HL-60 (cell line): ENCODE data around the gene SIAH3.

Experiments used
- DNase-seq, 2 experiments: peaks; one replicate each; pipeline ENCODE4 v3.0.0-alpha.2; 2010 to 2020; ENCODE audit warnings: low read depth in 1 of 2, low spot score in 1 of 2
- H3K27ac ChIP-seq: fragments of 250-450 bp; sonication (Bioruptor Pico); replicated peaks from 2 replicates; pipeline ENCODE4 v1.5.1; 2020; ENCODE audit warnings: mild to moderate bottlenecking, moderate library complexity
- H3K27me3 ChIP-seq: fragments of 250-450 bp; sonication (Bioruptor Pico); 2 replicates; pipeline ENCODE4 v1.5.1; 2021; ENCODE audit warnings: mild to moderate bottlenecking, moderate library complexity; ENCODE audit not compliant: insufficient read depth, poor library complexity, severe bottlenecking
- H3K4me3 ChIP-seq: replicated peaks from 2 replicates; pipeline ENCODE4 v1.5.1; 2011; ENCODE audit warnings: mild to moderate bottlenecking, control low read depth, low read length; ENCODE audit not compliant: insufficient read depth
- CTCF ChIP-seq: IDR thresholded peaks from one replicate; pipeline ENCODE4 v1.5.1; 2011; ENCODE audit warnings: low read length, control low read depth, inconsistent platforms; ENCODE audit not compliant: insufficient read depth
- GABPA ChIP-seq: IDR thresholded peaks from 2 replicates; pipeline ENCODE4 v1.6.1; 2012; ENCODE audit warnings: low read depth
- POLR2AphosphoS5 ChIP-seq: IDR thresholded peaks from 2 replicates; pipeline ENCODE4 v1.6.1; 2012; ENCODE audit warnings: low read depth
- REST ChIP-seq: IDR thresholded peaks from 2 replicates; pipeline ENCODE4 v1.6.1; 2012; ENCODE audit warnings: low read depth; ENCODE audit not compliant: insufficient replicate concordance
- SPI1 ChIP-seq: IDR thresholded peaks from 2 replicates; pipeline ENCODE4 v1.6.1; 2012; ENCODE audit warnings: low read depth, mild to moderate bottlenecking, borderline replicate concordance

Gene SIAH3

GRCh38 chr13:45733361-45733760, 118.2 kb downstream of the SIAH3 start:
- no peak overlapping the region for H3K4me3 ChIP-seq

GRCh38 chr13:45732916-45733315, 118.6 kb downstream of the SIAH3 start:
- TF ChIP-seq REST (no peak), SPI1 (no peak), POLR2AphosphoS5 (no peak), CTCF (no peak), GABPA (no peak)
- H3K4me3 ChIP-seq, result no peak overlapping the region
- no peak for DNase-seq
- no peak overlapping the region for H3K27ac ChIP-seq
- H3K27me3 ChIP-seq, result no peaks in the 10 kb centered on the region

More at GRCh38 chr13:45733361-45733760, 118.2 kb downstream of the SIAH3 start:
- Histone ChIP-seq H3K27me3 (no peaks in the 10 kb centered on the region), H3K27ac (no peak overlapping the region)
- TF ChIP-seq CTCF (no peak), GABPA (no peak), SPI1 (no peak), REST (no peak), POLR2AphosphoS5 (no peak)
- DNase-seq, result no peak

GRCh38 chr13:45731455-45731854, 120.1 kb downstream of the SIAH3 start:
- H3K4me3 ChIP-seq, result no peak overlapping the region
- no peak for TF ChIP-seq CTCF
- no peak for TF ChIP-seq GABPA
- TF ChIP-seq POLR2AphosphoS5, result no peak
- TF ChIP-seq REST, result no peak
- no peak for TF ChIP-seq SPI1
- H3K27me3 ChIP-seq, result no peaks in the 10 kb centered on the region
- no peak overlapping the region for H3K27ac ChIP-seq
- DNase-seq, result no peak
